Activated CD8-positive, alpha-beta T cell treated with anti-CD3 and anti-CD28 coated beads for 36 hours (primary cell): ENCODE data around the gene COPS3. TPM values are rescaled to one million over a fixed set of nuclear protein-coding genes. Genes with fewer than 3 reads are reported as not detected.

Experiments
- ATAC-seq: fragments of 200-7000 bp; cut with Tn5 transposase; one replicate; pipeline ENCODE4 v1.10.0; 2021; ENCODE audit warnings: mild to moderate bottlenecking, moderate library complexity
- CTCF ChIA-PET: fragments of 350-600 bp; sonication (Branson Sonifier 250); formaldehyde crosslinking; loops from one replicate; lab custom pipeline; 2021; ENCODE audit warnings: antibody characterized with exemption; lab: Charles Lee
- POLR2A ChIA-PET: fragments of 350-600 bp; sonication (Branson Sonifier 250); formaldehyde crosslinking; loops from one replicate; lab custom pipeline; 2021; ENCODE audit warnings: antibody characterized with exemption; lab: Charles Lee
- DNase-seq: peaks from one replicate; pipeline ENCODE4 v3.0.0-alpha.2; 2020
- H3K27ac Mint-ChIP-seq: one replicate; pipeline ENCODE4 v1.8.0; 2021; ENCODE audit warnings: mild to moderate bottlenecking, mixed read lengths
- H3K27me3 Mint-ChIP-seq: one replicate; pipeline ENCODE4 v1.8.0; 2021; ENCODE audit warnings: mixed read lengths
- H3K36me3 Mint-ChIP-seq: one replicate; pipeline ENCODE4 v1.8.0; 2021; ENCODE audit warnings: low read depth, mixed read lengths
- H3K4me1 Mint-ChIP-seq: one replicate; pipeline ENCODE4 v1.8.0; 2021; ENCODE audit warnings: low read depth, mixed read lengths
- H3K4me3 Mint-ChIP-seq: one replicate; pipeline ENCODE4 v1.8.0; 2021; ENCODE audit warnings: mild to moderate bottlenecking, moderate library complexity, mixed read lengths
- H3K9me3 Mint-ChIP-seq: one replicate; pipeline ENCODE4 v1.8.0; 2021; ENCODE audit warnings: mixed read lengths
- CTCF ChIP-seq: fragments of 200-600 bp; IDR thresholded peaks from one replicate; pipeline ENCODE4 v1.8.0; 2022; ENCODE audit warnings: antibody characterized with exemption, mild to moderate bottlenecking
- intact Hi-C: fragments of 100-400 bp; cut with micrococcal nuclease; formaldehyde crosslinking; loops from one replicate; pipeline ENCODE4 v1.10.0; 2022
- total RNA-seq, 2 experiments: library from RNA; stranded (reverse); gene quantifications; one replicate each; pipeline ENCODE4 v1.2.3, GENCODE V29; 2021

Gene COPS3
- total RNA-seq, 2 experiments from 2014 or later = 91.1 to 99.8 TPM

DNA sequence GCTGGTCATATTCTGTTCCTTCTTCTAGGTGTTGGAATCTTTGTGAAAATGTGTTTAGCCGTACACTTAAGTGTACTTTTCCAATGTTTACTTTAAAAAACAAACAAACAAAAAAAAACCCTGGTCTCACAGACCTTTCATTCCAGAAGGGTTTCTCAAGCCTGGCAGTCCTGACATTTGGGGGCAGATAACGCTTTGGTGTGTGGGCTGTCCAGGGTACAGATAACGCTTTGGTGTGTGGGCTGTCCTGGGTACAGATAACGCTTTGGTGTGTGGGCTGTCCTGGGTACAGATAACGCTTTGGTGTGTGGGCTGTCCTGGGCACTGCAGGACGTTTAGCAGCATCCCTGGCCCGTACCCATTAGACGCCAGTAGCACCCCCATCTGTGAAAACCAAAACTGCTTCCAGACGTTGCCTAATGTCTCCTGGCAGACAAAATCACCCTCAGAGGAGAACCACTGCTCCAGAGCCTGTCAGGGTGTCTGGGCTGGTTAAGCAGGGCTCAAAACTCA is 28.8 kb downstream of the COPS3 start:
- Mint-ChIP-seq H3K27me3 (no peaks in the 10 kb centered on the region), H3K27ac (no peak overlapping the region), H3K4me3 (no peak overlapping the region), H3K4me1 (no peaks in the 10 kb centered on the region), H3K36me3 (peaks cover 31% of the 10 kb centered on the region), H3K9me3 (no peaks in the 10 kb centered on the region)
- intact Hi-C loops = no loop called here
- TF ChIP-seq CTCF = no peak
- ChIA-PET CTCF (interaction anchor here (1.0 kb wide), 1 partner anchor 60 kb away, joined by 3 read pairs; no protein-coding TSS in a partner anchor), POLR2A (no interaction called here)
- ATAC-seq (no peak), DNase-seq (no peak)

GRCh38 chr17:17246879-17247278 is 34.2 kb downstream of the COPS3 start:
- no peaks in the 10 kb centered on the region for H3K27me3 Mint-ChIP-seq
- CTCF ChIA-PET = interaction anchor here (1.1 kb wide), 1 partner anchor 66 kb away, joined by 3 read pairs; no protein-coding TSS in a partner anchor
- no peaks in the 10 kb centered on the region for H3K9me3 Mint-ChIP-seq
- DNase-seq = no peak
- no peaks in the 10 kb centered on the region for H3K4me1 Mint-ChIP-seq
- peaks cover 24% of the 10 kb centered on the region for H3K36me3 Mint-ChIP-seq
- no peak for ATAC-seq
- intact Hi-C loops = no loop called here
- H3K4me3 Mint-ChIP-seq = no peak overlapping the region
- TF ChIP-seq CTCF = no peak
- H3K27ac Mint-ChIP-seq = no peak overlapping the region
- POLR2A ChIA-PET = interaction anchor here (1.4 kb wide), 1 partner anchor 41 kb away, joined by 3 read pairs; the partner anchor contains the start of gene PLD6

GRCh38 chr17:17243163-17243562 is 37.9 kb downstream of the COPS3 start:
- POLR2A ChIA-PET = no interaction called here
- no peak for TF ChIP-seq CTCF
- intact Hi-C loops = no loop called here
- Mint-ChIP-seq H3K9me3 (no peaks in the 10 kb centered on the region), H3K4me3 (no peak overlapping the region), H3K4me1 (peaks cover 19% of the 10 kb centered on the region), H3K36me3 (peaks cover 12% of the 10 kb centered on the region), H3K27me3 (no peaks in the 10 kb centered on the region), H3K27ac (no peak overlapping the region)
- DNase-seq = no peak
- no peak for ATAC-seq
- CTCF ChIA-PET = interaction anchor here (1.0 kb wide), 2 partner anchors 26 to 101 kb away, joined by 3 to 4 read pairs; no protein-coding TSS in a partner anchor

- H3K9me3 Mint-ChIP-seq = no peaks in the 10 kb centered on the region
- no peak overlapping the region for H3K27ac Mint-ChIP-seq
- ChIA-PET POLR2A (no interaction called here), CTCF (no interaction called here)
- no peak for TF ChIP-seq CTCF
- DNase-seq (no peak), ATAC-seq (no peak)
- no peak overlapping the region for H3K4me3 Mint-ChIP-seq
- H3K27me3 Mint-ChIP-seq = no peaks in the 10 kb centered on the region
- intact Hi-C loops = no loop called here
- peaks cover 9% of the 10 kb centered on the region for H3K36me3 Mint-ChIP-seq
- H3K4me1 Mint-ChIP-seq = peaks cover 21% of the 10 kb centered on the region
These were observed 38.8 kb downstream of the COPS3 start for GRCh38 chr17:17242246-17242645.

GRCh38 chr17:17241656-17242055 is 39.4 kb downstream of the COPS3 start:
- POLR2A ChIA-PET = no interaction called here
- no peak for TF ChIP-seq CTCF
- H3K36me3 Mint-ChIP-seq = peaks cover 4% of the 10 kb centered on the region
- H3K27ac Mint-ChIP-seq = no peak overlapping the region
- ATAC-seq (no peak), DNase-seq (no peak)
- intact Hi-C loops = no loop called here
- H3K4me1 Mint-ChIP-seq = peaks cover 21% of the 10 kb centered on the region
- no peak overlapping the region for H3K4me3 Mint-ChIP-seq
- H3K27me3 Mint-ChIP-seq = no peaks in the 10 kb centered on the region
- CTCF ChIA-PET = no interaction called here
- H3K9me3 Mint-ChIP-seq = no peaks in the 10 kb centered on the region
